H1 (cell line): ENCODE results near the gene OR13J1. TPM values are rescaled to one million over a fixed set of nuclear protein-coding genes. Genes with fewer than 3 reads are reported as not detected.

ENCODE experiments used
- CBX5 ChIP-seq: fragments of 300-800, 300-1000 bp; sonication (generic); IDR thresholded peaks from 2 replicates; pipeline ENCODE4 v1.7.1; 2016; ENCODE audit warnings: antibody characterized with exemption, low read length, low read depth
- CHD1 ChIP-seq: IDR thresholded peaks from 2 replicates; pipeline ENCODE4 v1.6.1; 2012; ENCODE audit warnings: low read depth, low read length, improper control_type of control experiment
- CHD7 ChIP-seq: fragments of 300-600 bp; sonication (generic); IDR thresholded peaks from 2 replicates; pipeline ENCODE4 v1.7.1; 2012; ENCODE audit warnings: low read length, moderate library complexity, mild to moderate bottlenecking, inconsistent platforms; ENCODE audit not compliant: insufficient replicate concordance
- CREB1 ChIP-seq: IDR thresholded peaks from 2 replicates; pipeline ENCODE4 v1.6.1; 2012; ENCODE audit warnings: inconsistent platforms
- RAD21 ChIP-seq, 2 experiments: IDR thresholded peaks in 1 of 2; conservative IDR thresholded peaks in 1 of 2; 2 replicates each; pipeline ENCODE4 v1.6.1; 2011; ENCODE audit warnings: low read depth in 2 of 2, low read length in 2 of 2, improper control_type of control experiment in 1 of 2, inconsistent platforms in 1 of 2, mild to moderate bottlenecking in 1 of 2, moderate library complexity in 1 of 2
- TAF1 ChIP-seq: IDR thresholded peaks from 2 replicates; pipeline ENCODE4 v1.6.1; 2011; ENCODE audit warnings: mild to moderate bottlenecking, low read depth, low read length
- polyA plus RNA-seq, 7 experiments: library from polyadenylated mRNA; depleted of rRNA in 3 of 7; stranded (reverse) in 5 of 7; unstranded in 2 of 7; fragments of >200 nt in 5 of 7; fragments of 200-250 nt in 2 of 7; gene quantifications; 1 replicate in 5 of 7; 2 replicates in 1 of 7; 4 replicates in 1 of 7; pipeline versions ENCODE4 v1.2.1 to v1.2.3, GENCODE V29; 2011 to 2013; ENCODE audit warnings: missing spikeins in 2 of 7, mixed read lengths in 2 of 7
- total RNA-seq: library from RNA; stranded (reverse); fragmentation: NEBNext Ultra II Directional; extraction: Animal tissue kit (Norgen Biotek cat#: 25700); gene quantifications from 2 replicates; pipeline ENCODE4 v1.2.1, GENCODE V29; 2021

Gene OR13J1
- total and polyA plus RNA-seq, 2 of the 8 experiments (the other 6 are each of a cell fraction or from before 2014, with no cell fraction given), result not detected

- TF ChIP-seq CHD7 (no peak), TAF1 (no peak), CREB1 (no peak), CBX5 (no peak), CHD1 (no peak), RAD21 (IDR thresholded peaks at IDR 0.05 in 1 of 2, conservative IDR thresholded peaks at IDR 0.05 in 1 of 2; ENCODE audit: low read depth in 2 of 2, low read length in 2 of 2) (no peak)
Observed at GRCh38 chr9:35847792-35848572, 22.2 kb downstream of the OR13J1 start (continued).
